ENCODE data around the gene TASL. TPM values are rescaled to one million over a fixed set of nuclear protein-coding genes. Genes with fewer than 3 reads are reported as not detected.

TASL gene, protein sequence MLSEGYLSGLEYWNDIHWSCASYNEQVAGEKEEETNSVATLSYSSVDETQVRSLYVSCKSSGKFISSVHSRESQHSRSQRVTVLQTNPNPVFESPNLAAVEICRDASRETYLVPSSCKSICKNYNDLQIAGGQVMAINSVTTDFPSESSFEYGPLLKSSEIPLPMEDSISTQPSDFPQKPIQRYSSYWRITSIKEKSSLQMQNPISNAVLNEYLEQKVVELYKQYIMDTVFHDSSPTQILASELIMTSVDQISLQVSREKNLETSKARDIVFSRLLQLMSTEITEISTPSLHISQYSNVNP
- not detected in 2 replicates for polyA plus RNA-seq (2013)

DNA sequence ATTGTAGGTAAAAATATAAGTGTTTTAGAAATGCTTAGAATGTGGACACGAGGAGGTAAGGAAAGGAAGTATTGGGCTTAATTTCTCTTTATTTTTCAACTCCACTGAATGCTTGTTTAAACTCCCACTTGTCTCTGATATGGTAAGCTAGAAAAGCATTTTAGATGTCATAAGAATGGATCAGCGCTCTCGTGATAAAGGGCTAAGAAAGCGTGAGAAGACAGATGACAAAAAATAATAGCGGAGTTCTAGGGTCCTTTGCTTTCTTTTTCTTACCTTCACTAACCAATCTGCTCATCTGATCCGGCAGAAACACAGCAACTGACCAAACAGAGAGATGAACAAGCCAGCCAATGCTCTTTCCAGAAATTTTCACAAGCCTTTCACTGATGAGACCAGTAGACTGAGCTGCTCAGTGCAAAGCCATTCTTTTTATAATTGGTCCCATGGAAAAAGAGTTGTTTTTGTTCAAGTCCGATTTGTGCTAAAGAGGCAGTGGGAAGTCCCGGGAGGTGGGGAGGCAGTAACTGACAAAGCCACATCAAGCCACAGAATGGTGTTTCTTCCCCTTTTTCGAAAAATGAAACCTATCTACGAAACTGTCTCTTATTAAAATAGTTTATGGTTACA lies at the start of gene TASL:
Gene TASL (minus strand): TSS at position 405 of the 630 bp plus-strand sequence. CDS start 17,411 bp downstream, outside the sequence.
- no CpG with 5 or more reads among the region's 10 CpGs for WGBS (ENCODE audit: extremely low coverage, insufficient coverage, insufficient read length)
- Histone ChIP-seq H3K27ac (ENCODE audit: low read depth, low read length) (no peak within 1 kb of the TSS), H3K4ac (ENCODE audit: low read depth, low read length) (no peak within 1 kb of the TSS)

GRCh38 chrX:30626402-30626801 lies 48.8 kb upstream of the TASL start:
- Histone ChIP-seq H3K14ac (ENCODE audit: low read length) (no peak overlapping the region), H2AK5ac (ENCODE audit: low read length) (no peak overlapping the region), H2BK120ac (ENCODE audit: insufficient read depth, low read length, poor library complexity) (no peak overlapping the region), H3K4me2 (ENCODE audit: low read length) (no peak overlapping the region), H4K91ac (ENCODE audit: low read depth, low read length) (no peak overlapping the region), H2BK12ac (ENCODE audit: low read length) (no peak overlapping the region), H3K36me3 (ENCODE audit: control insufficient read depth in 1 of 2, insufficient read depth in 2 of 2, low read length in 2 of 2) (peaks cover 0 to 2% of the 10 kb centered on the region in 2 experiments), H3K18ac (ENCODE audit: low read length) (no peak overlapping the region), H3K9me3 (ENCODE audit: insufficient read depth, low read depth, low read length) (no peaks in the 10 kb centered on the region), H3K4me1 (ENCODE audit: control insufficient read depth in 1 of 2, insufficient read depth in 2 of 2, low read length in 2 of 2) (no peaks in the 10 kb centered on the region), H2AFZ (ENCODE audit: insufficient read depth, low read length, poor library complexity) (no peak overlapping the region), H3K9ac (ENCODE audit: low read length) (no peak overlapping the region), H4K8ac (ENCODE audit: low read depth, low read length) (no peak overlapping the region), H3K79me1 (ENCODE audit: low read length) (no peaks in the 10 kb centered on the region), H3K27ac (ENCODE audit: low read depth, low read length) (no peak overlapping the region), H3K4ac (ENCODE audit: low read depth, low read length) (no peak overlapping the region), H2BK5ac (ENCODE audit: low read depth, low read length, poor library complexity) (no peak overlapping the region), H4K12ac (ENCODE audit: low read depth, low read length) (no peak overlapping the region), H3K4me3 (ENCODE audit: low read depth, low read length) (no peak overlapping the region), H3K79me2 (ENCODE audit: control insufficient read depth, insufficient read depth, low read length, poor library complexity) (no peaks in the 10 kb centered on the region), H3K23ac (ENCODE audit: low read length) (no peak overlapping the region), H3K27me3 (ENCODE audit: insufficient read depth, low read length) (no peaks in the 10 kb centered on the region)
- WGBS (ENCODE audit: extremely low coverage, insufficient coverage, insufficient read length) = no CpG with 5 or more reads among the region's 2 CpGs
- no peak for DNase-seq

More for the DNA sequence above, at the start of gene TASL:
- H3K4me3 ChIP-seq (ENCODE audit: low read depth, low read length) = no peak within 1 kb of the TSS
- no peaks in the 10 kb centered on the region for H3K27me3 ChIP-seq (ENCODE audit: insufficient read depth, low read length)
- H2BK5ac ChIP-seq (ENCODE audit: low read depth, low read length, poor library complexity) = no peak within 1 kb of the TSS
- DNase-seq = no peak
- no peak within 1 kb of the TSS for H2BK120ac ChIP-seq (ENCODE audit: insufficient read depth, low read length, poor library complexity)
- H3K4me1 ChIP-seq (ENCODE audit: control insufficient read depth in 1 of 2, insufficient read depth in 2 of 2, low read length in 2 of 2) = no peaks in the 10 kb centered on the region
- H2BK12ac ChIP-seq (ENCODE audit: low read length) = no peak within 1 kb of the TSS
- H3K79me1 ChIP-seq (ENCODE audit: low read length) = no peaks in the 10 kb centered on the region
- H2AK5ac ChIP-seq (ENCODE audit: low read length) = no peak within 1 kb of the TSS
- H3K23ac ChIP-seq (ENCODE audit: low read length) = no peak within 1 kb of the TSS
- H3K36me3 ChIP-seq (ENCODE audit: control insufficient read depth in 1 of 2, insufficient read depth in 2 of 2, low read length in 2 of 2) = no peaks in the 10 kb centered on the region
- H4K91ac ChIP-seq (ENCODE audit: low read depth, low read length) = no peak within 1 kb of the TSS
- no peak within 1 kb of the TSS for H2AFZ ChIP-seq (ENCODE audit: insufficient read depth, low read length, poor library complexity)
- H3K9ac ChIP-seq (ENCODE audit: low read length) = no peak within 1 kb of the TSS
- no peak within 1 kb of the TSS for H3K4me2 ChIP-seq (ENCODE audit: low read length)
- no peak within 1 kb of the TSS for H3K14ac ChIP-seq (ENCODE audit: low read length)
- H4K12ac ChIP-seq (ENCODE audit: low read depth, low read length) = no peak within 1 kb of the TSS
- no peaks in the 10 kb centered on the region for H3K9me3 ChIP-seq (ENCODE audit: insufficient read depth, low read depth, low read length)
- no peak within 1 kb of the TSS for H4K8ac ChIP-seq (ENCODE audit: low read depth, low read length)
- no peak within 1 kb of the TSS for H3K18ac ChIP-seq (ENCODE audit: low read length)
- no peaks in the 10 kb centered on the region for H3K79me2 ChIP-seq (ENCODE audit: control insufficient read depth, insufficient read depth, low read length, poor library complexity)

DNA sequence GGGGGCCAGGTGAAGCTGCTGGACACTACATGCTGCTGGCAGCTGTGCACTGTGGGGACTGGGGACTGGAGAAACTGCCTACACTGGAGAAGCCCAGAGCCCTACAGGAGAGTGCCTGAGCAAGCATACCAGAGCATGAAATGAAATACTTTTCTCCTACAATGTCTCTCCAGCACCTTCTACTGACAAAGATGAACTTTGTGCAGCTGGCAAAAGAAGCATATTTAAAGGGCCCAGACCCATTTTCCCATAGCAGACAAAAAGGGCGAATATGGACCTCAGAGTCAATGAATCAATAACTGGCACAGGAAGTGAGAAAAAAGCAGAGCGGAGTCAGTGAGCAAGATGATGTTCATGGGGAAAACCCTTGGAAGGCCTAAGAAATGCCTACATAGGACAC lies 44.8 kb upstream of the TASL start:
- Histone ChIP-seq H4K8ac (ENCODE audit: low read depth, low read length) (no peak overlapping the region), H3K27ac (ENCODE audit: low read depth, low read length) (no peak overlapping the region), H3K9me3 (ENCODE audit: insufficient read depth, low read depth, low read length) (no peaks in the 10 kb centered on the region), H2BK120ac (ENCODE audit: insufficient read depth, low read length, poor library complexity) (no peak overlapping the region), H3K23ac (ENCODE audit: low read length) (no peak overlapping the region), H3K9ac (ENCODE audit: low read length) (no peak overlapping the region), H3K79me2 (ENCODE audit: control insufficient read depth, insufficient read depth, low read length, poor library complexity) (no peaks in the 10 kb centered on the region), H2BK12ac (ENCODE audit: low read length) (no peak overlapping the region), H4K91ac (ENCODE audit: low read depth, low read length) (no peak overlapping the region), H2BK5ac (ENCODE audit: low read depth, low read length, poor library complexity) (no peak overlapping the region), H3K27me3 (ENCODE audit: insufficient read depth, low read length) (no peaks in the 10 kb centered on the region), H2AK5ac (ENCODE audit: low read length) (no peak overlapping the region), H4K12ac (ENCODE audit: low read depth, low read length) (no peak overlapping the region), H3K4me1 (ENCODE audit: control insufficient read depth in 1 of 2, insufficient read depth in 2 of 2, low read length in 2 of 2) (peaks cover 3 to 4% of the 10 kb centered on the region in 2 experiments), H3K4ac (ENCODE audit: low read depth, low read length) (no peak overlapping the region), H3K14ac (ENCODE audit: low read length) (no peak overlapping the region), H3K79me1 (ENCODE audit: low read length) (no peaks in the 10 kb centered on the region), H2AFZ (ENCODE audit: insufficient read depth, low read length, poor library complexity) (no peak overlapping the region), H3K36me3 (ENCODE audit: control insufficient read depth in 1 of 2, insufficient read depth in 2 of 2, low read length in 2 of 2) (peaks cover 0 to 2% of the 10 kb centered on the region in 2 experiments), H3K4me3 (ENCODE audit: low read depth, low read length) (no peak overlapping the region), H3K18ac (ENCODE audit: low read length) (no peak overlapping the region), H3K4me2 (ENCODE audit: low read length) (no peak overlapping the region)
- no CpG with 5 or more reads among the region's 2 CpGs for WGBS (ENCODE audit: extremely low coverage, insufficient coverage, insufficient read length)
- no peak for DNase-seq

DNA sequence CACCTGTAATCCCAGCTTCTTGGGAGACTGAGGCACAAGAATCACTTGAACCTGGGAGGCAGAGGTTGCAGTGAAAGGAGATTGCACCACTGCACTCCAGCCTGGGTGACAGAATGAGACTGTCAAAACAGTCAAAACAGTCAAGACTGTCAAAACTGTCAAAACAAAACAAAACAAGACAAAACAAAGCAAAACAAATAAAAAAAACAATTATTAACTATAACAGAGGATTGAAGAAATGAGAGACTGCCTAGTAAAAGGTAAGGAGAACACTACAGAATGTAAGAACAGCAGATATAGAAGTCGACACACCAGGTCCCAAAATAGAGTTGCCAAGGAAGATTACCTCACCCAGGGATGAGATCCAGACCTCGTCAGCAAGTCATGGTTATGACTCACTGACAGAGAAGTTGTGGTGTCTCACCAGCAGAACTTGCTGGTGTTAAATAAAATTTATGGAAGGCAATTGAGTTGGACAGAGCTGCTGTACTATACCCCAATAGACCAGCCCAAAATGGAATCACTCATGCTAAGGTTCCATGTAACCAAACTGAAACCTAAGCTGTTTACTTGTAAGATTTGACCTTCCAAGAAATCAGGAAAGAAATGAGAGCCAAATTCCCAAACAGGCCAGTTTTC lies 43.5 kb upstream of the TASL start:
- DNase-seq = peak; percentile 12 to 54
- Histone ChIP-seq H2BK5ac (ENCODE audit: low read depth, low read length, poor library complexity) (no peak overlapping the region), H4K12ac (ENCODE audit: low read depth, low read length) (no peak overlapping the region), H3K14ac (ENCODE audit: low read length) (no peak overlapping the region), H3K27me3 (ENCODE audit: insufficient read depth, low read length) (no peaks in the 10 kb centered on the region), H3K4me2 (ENCODE audit: low read length) (no peak overlapping the region), H2AK5ac (ENCODE audit: low read length) (no peak overlapping the region), H4K8ac (ENCODE audit: low read depth, low read length) (no peak overlapping the region), H3K18ac (ENCODE audit: low read length) (no peak overlapping the region), H3K4ac (ENCODE audit: low read depth, low read length) (no peak overlapping the region), H4K91ac (ENCODE audit: low read depth, low read length) (no peak overlapping the region), H3K79me1 (ENCODE audit: low read length) (no peaks in the 10 kb centered on the region), H3K23ac (ENCODE audit: low read length) (no peak overlapping the region), H2AFZ (ENCODE audit: insufficient read depth, low read length, poor library complexity) (no peak overlapping the region), H3K36me3 (ENCODE audit: control insufficient read depth in 1 of 2, insufficient read depth in 2 of 2, low read length in 2 of 2) (peaks cover 0 to 2% of the 10 kb centered on the region in 2 experiments), H3K27ac (ENCODE audit: low read depth, low read length) (peak overlapping the region; percentile 26), H3K4me3 (ENCODE audit: low read depth, low read length) (no peak overlapping the region), H3K4me1 (ENCODE audit: control insufficient read depth in 1 of 2, insufficient read depth in 2 of 2, low read length in 2 of 2) (peaks cover 3 to 4% of the 10 kb centered on the region in 2 experiments), H2BK12ac (ENCODE audit: low read length) (no peak overlapping the region), H3K9ac (ENCODE audit: low read length) (no peak overlapping the region), H3K79me2 (ENCODE audit: control insufficient read depth, insufficient read depth, low read length, poor library complexity) (no peaks in the 10 kb centered on the region), H3K9me3 (ENCODE audit: insufficient read depth, low read depth, low read length) (no peaks in the 10 kb centered on the region), H2BK120ac (ENCODE audit: insufficient read depth, low read length, poor library complexity) (no peak overlapping the region)
- WGBS (ENCODE audit: extremely low coverage, insufficient coverage, insufficient read length) = no CpG with 5 or more reads among the region's 2 CpGs

Data from trophoblast cell (in vitro differentiated cells and primary cell).